ENCODE results near the gene MYH6.

MYH6 gene

DNA sequence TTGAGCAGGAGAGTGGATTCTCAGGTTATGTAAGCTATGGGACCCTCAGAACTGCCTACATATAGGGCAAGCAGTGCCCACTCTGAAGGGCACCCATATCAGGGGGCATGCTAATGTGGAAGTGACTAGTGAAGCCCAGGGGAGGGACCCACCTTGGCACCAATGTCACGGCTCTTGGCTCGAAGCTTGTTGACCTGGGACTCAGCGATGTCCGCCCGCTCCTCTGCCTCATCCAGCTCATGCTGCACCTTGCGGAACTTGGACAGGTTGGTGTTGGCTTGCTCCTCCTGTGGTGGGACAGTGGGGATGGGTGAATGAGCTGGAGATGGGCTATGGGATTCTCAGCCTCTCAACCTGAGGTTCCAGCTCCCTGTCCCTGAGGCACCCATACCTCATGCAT, 25.8 kb downstream of the MYH6 start:
- TF ChIP-seq, protein P1, sequence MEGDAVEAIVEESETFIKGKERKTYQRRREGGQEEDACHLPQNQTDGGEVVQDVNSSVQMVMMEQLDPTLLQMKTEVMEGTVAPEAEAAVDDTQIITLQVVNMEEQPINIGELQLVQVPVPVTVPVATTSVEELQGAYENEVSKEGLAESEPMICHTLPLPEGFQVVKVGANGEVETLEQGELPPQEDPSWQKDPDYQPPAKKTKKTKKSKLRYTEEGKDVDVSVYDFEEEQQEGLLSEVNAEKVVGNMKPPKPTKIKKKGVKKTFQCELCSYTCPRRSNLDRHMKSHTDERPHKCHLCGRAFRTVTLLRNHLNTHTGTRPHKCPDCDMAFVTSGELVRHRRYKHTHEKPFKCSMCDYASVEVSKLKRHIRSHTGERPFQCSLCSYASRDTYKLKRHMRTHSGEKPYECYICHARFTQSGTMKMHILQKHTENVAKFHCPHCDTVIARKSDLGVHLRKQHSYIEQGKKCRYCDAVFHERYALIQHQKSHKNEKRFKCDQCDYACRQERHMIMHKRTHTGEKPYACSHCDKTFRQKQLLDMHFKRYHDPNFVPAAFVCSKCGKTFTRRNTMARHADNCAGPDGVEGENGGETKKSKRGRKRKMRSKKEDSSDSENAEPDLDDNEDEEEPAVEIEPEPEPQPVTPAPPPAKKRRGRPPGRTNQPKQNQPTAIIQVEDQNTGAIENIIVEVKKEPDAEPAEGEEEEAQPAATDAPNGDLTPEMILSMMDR (IDR thresholded peaks at IDR 0.05) = no peak
- H3K4me3 ChIP-seq = no peak overlapping the region
- no peak overlapping the region for H3K27ac ChIP-seq
- no peak for DNase-seq (ENCODE audit: low spot score)

DNA sequence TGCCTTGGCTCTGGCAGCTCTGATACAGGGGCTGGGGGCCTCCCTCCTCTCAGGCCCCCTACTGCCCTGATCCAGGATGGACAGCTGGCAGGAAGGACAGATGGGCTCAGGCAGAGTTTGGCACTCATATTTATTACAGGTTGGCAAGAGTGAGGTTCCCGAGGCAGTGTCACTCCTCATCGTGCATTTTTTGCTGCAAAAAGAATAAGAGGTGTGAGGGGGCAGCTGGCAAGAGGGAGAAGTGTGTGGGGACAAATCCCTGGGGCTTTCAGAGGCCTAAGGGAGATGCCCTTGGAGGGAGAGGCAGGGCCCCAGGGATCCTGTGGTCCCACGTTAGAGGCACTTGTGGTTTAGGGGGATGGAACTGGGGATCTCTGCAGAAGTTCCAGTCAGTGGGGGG, 26.2 kb downstream of the MYH6 start:
- Histone ChIP-seq H3K27ac (no peak overlapping the region), H3K4me3 (no peak overlapping the region)
- TF ChIP-seq, protein P1 (IDR thresholded peaks at IDR 0.05) = no peak
- DNase-seq (ENCODE audit: low spot score) = no peak

DNA sequence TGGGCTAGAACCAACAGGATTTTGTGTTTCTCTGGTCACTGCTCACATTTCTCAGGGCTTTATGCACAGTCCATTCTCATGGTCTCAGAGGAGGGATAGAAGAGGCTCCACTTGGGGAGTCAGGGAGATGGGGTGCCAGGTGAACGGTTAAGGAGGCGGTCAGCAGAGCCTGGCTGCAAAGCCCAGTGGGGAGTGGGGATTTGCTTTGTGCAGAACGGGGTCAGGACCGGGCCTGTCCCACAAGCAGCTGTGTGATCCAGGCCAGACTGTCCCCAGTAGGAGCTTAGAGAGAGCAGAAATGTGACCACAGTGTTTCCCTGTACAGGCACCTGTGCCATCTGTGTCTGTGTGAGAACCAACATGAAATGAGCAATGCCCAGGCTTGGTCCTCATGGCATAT, 27.1 kb downstream of the MYH6 start:
- no peak overlapping the region for H3K4me3 ChIP-seq
- no peak for DNase-seq (ENCODE audit: low spot score)
- H3K27ac ChIP-seq = no peak overlapping the region
- TF ChIP-seq, protein P1 (IDR thresholded peaks at IDR 0.05) = no peak

DNA sequence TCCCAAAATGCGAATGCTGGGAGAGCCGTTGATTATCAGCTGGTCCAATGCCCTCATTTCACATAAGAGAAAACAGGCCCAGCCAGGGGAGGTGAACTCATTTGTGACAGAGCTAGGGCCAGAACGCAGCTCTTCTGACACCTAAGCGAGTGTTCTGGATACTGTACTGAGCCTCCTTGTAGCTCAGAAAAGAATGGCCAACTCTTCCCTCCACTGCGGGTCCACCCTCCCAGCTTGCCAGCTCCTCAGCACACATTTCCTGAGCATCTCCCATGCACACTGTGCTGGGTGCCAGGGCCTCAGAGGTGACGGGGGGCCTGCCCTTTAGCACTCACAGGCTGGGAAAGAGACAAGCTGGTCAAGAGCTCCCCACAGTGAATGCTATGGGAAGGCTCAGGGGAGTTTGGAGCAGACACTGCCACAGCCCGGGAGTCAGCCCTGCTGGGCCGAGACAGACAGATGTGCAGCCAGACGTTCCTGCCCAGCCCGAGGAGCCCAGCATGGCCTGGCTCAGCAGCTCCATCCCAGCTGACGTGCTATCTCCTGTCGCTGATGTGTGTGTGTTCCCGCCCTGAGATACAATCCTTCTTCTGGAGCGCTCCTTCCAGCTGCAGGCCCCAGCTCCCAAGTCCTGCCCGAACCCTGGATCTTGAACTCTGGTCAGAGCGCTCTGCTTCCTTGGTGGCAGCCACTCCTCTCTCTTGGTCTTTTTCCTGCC, 27.7 kb downstream of the MYH6 start:
- Histone ChIP-seq H3K4me3 (no peak overlapping the region), H3K27ac (peak overlapping the region in 1 of 2 donors; percentile 25)
- TF ChIP-seq, protein P1 (IDR thresholded peaks at IDR 0.05) = no peak
- no peak for DNase-seq (ENCODE audit: low spot score)

DNA sequence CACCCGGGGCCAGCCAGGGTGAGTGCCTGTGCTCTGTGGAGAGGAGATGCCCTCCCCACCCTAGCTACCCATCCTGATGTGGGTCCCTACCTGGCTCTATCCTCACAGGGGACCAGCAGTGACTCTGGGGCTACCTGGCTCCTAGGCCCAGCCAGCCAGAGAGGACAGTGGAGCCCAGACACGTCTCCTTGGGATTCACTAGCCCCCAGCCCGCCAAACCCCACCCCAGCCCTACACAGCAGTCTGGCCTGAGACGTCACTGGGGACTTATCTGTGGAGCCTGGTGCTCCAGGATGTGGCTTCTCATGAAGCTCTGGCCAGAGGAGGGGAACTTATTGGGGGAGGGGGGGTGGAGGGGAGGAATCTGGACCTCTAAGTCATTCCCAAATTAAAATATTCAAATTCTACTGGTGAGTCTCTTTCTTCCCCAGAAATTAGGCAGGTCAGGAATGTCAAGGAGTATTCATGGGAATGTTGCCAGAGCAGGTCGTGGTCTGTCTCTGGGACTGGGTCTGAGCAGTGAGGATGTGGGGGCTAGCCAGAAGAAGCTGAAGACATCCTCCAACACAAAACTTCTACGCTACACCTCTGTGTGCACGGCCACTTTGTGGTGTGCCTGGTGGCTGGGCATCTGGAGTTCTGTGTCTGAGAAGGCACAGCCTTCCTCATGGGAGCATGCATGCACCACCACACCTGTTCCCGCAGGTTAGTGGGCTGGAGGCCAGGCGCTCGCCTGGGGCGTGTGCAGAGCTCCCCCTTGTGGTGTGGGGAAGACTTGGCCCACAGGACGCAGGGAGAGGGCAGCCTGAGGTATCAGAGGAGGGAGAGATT, 28.5 kb downstream of the MYH6 start:
- Histone ChIP-seq H3K27ac (no peak overlapping the region), H3K4me3 (no peak overlapping the region)
- TF ChIP-seq, protein P1 (IDR thresholded peaks at IDR 0.05) = peak; percentile 78
- DNase-seq (ENCODE audit: low spot score) = no peak

DNA sequence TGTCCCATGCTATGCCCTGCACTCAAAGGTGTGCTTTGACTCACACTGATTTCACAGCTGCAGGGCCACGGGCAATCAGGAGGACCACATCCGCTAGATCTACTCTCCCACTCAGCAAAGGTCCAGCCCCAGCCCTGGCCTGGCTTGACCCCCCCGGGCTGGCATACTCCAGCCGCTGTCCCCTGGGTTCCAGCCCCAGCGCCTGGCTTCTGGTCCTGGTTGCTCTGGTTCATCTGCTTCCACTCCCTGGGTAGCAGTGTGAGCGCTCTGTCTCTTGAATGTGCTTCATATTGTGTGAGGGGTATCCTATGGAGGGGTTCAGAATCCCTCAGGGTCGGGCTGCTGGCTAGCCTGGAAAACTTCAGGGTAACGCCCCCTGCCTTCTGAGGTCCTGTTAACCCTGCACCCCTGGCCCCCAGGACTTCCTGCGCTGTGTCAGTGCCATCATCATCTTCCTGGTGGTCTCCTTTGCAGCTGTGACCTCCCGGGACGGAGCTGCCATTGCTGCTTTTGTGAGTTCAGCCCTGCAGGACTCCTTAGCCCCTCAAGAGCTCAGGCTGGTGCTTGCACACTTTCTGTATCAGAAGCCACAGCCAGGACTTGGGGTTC, 29.4 kb downstream of the MYH6 start:
- no peak for DNase-seq (ENCODE audit: low spot score)
- TF ChIP-seq, protein P1 (IDR thresholded peaks at IDR 0.05) = no peak
- Histone ChIP-seq H3K4me3 (no peak overlapping the region), H3K27ac (peak overlapping the region in 1 of 2 donors; percentile 7)

All from coronary artery (tissue), 2 donors.